ENCODE results near the gene EPS8.

EPS8 gene

GRCh38 chr12:15789220-15790171 is at the start of gene EPS8:
EPS8 (minus strand) TSS chr12:15789388; CDS start chr12:15682951, 106,437 bp downstream.
- peak; percentile 98 for DNase-seq

- DNase-seq = no peak
Observed at GRCh38 chr12:15837141-15837790, 48.1 kb upstream of the EPS8 start.

GRCh38 chr12:15834575-15834974 is 45.4 kb upstream of the EPS8 start:
- no peak for DNase-seq

GRCh38 chr12:15831315-15831978 is 42.3 kb upstream of the EPS8 start:
- no peak for DNase-seq

GRCh38 chr12:15830538-15830937 is 41.4 kb upstream of the EPS8 start:
- no peak for DNase-seq

- DNase-seq = no peak
Observed at GRCh38 chr12:15829949-15830348, 40.8 kb upstream of the EPS8 start.

- no peak for DNase-seq
Observed at GRCh38 chr12:15829255-15829654, 40.1 kb upstream of the EPS8 start.

GRCh38 chr12:15827136-15827535 is 37.9 kb upstream of the EPS8 start:
- DNase-seq = no peak

- DNase-seq = no peak
Observed at GRCh38 chr12:15824516-15824915, 35.3 kb upstream of the EPS8 start.

- no peak for DNase-seq
Observed at GRCh38 chr12:15823360-15824128, 34.4 kb upstream of the EPS8 start.

GRCh38 chr12:15819644-15820437 is 30.7 kb upstream of the EPS8 start:
- DNase-seq = no peak

GRCh38 chr12:15818418-15818817 is 29.2 kb upstream of the EPS8 start:
- DNase-seq = no peak

- no peak for DNase-seq
Observed at GRCh38 chr12:15815730-15816129, 26.5 kb upstream of the EPS8 start.

GRCh38 chr12:15811214-15812127 is 22.3 kb upstream of the EPS8 start:
- DNase-seq = no peak

- DNase-seq = no peak
Observed at GRCh38 chr12:15808652-15809051, 19.5 kb upstream of the EPS8 start.

GRCh38 chr12:15808250-15808649 is 19.1 kb upstream of the EPS8 start:
- DNase-seq = no peak

GRCh38 chr12:15806826-15807225 is 17.6 kb upstream of the EPS8 start:
- DNase-seq = no peak

GRCh38 chr12:15801770-15802744 is 12.9 kb upstream of the EPS8 start:
- DNase-seq = peak; percentile 67

GRCh38 chr12:15800278-15800677 is 11.1 kb upstream of the EPS8 start:
- no peak for DNase-seq

- DNase-seq = no peak
Observed at GRCh38 chr12:15797818-15798217, 8.6 kb upstream of the EPS8 start.

Data from islet precursor cell (in vitro differentiated cells).